Mesothelial cell of epicardium (in vitro differentiated cells): ENCODE results near the gene PTBP3. TPM values are rescaled to one million over a fixed set of nuclear protein-coding genes. Genes with fewer than 3 reads are reported as not detected.
"Not testable (repeated sequence)": the region's sequence is repeated elsewhere in the genome, so short reads cannot be mapped to it uniquely, and the experiment has no call there.

Source experiments
- DNase-seq, 2 experiments: peaks; one replicate each; pipeline ENCODE4 v3.0.0; 2021; ENCODE audit warnings: low spot score in 2 of 2; ENCODE audit not compliant: unreplicated experiment in 2 of 2
- H3K27ac Mint-ChIP-seq: 2 replicates; pipeline ENCODE4 v1.8.0; 2021; ENCODE audit warnings: mixed read lengths
- H3K27me3 Mint-ChIP-seq: 2 replicates; pipeline ENCODE4 v1.8.0; 2021; ENCODE audit warnings: low read depth, mixed read lengths
- H3K36me3 Mint-ChIP-seq: 2 replicates; pipeline ENCODE4 v1.8.0; 2021; ENCODE audit warnings: mixed read lengths
- H3K4me1 Mint-ChIP-seq: 2 replicates; pipeline ENCODE4 v1.8.0; 2021; ENCODE audit warnings: mixed read lengths
- H3K4me3 Mint-ChIP-seq: 2 replicates; pipeline ENCODE4 v1.8.0; 2021; ENCODE audit warnings: mild to moderate bottlenecking, moderate library complexity, mixed read lengths
- H3K9me3 Mint-ChIP-seq: 2 replicates; pipeline ENCODE4 v1.8.0; 2021; ENCODE audit warnings: mixed read lengths
- total RNA-seq: library from RNA; stranded (reverse); gene quantifications from 3 replicates; pipeline ENCODE4 v1.2.1, GENCODE V29; 2021
- TF ChIP-seq, protein P1 (sequence below): fragments of 200-600 bp; sonication (generic); IDR thresholded peaks from one replicate; pipeline ENCODE4 v1.5.0; 2021; ENCODE audit warnings: antibody characterized with exemption; ENCODE audit not compliant: unreplicated experiment

PTBP3 gene
- total RNA-seq, 1 donor from 2014 or later = 41.6 TPM

DNA sequence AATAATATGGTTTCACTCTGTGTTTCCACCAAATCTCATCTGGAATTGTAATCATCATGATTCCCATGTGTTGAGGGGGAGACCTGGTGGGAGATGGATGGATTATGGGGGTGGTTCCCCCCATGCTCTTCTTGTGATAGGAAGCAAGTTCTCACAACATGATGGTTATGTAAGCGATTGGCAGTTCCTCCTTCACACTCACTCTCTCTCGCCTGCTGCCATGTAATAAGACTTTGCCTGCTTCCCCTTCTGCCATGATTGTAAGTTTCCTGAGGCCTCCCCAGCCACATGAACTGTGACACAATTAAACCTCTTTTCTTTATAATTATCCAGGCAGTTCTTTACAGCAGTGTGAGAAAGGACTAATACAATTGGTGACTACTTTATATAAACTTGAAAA, 48.4 kb downstream of the PTBP3 start:
- Mint-ChIP-seq H3K27ac (no peak overlapping the region), H3K4me3 (no peak overlapping the region), H3K9me3 (peaks cover 38% of the 10 kb centered on the region), H3K27me3 (no peaks in the 10 kb centered on the region), H3K4me1 (peaks cover 4% of the 10 kb centered on the region), H3K36me3 (peaks cover 54% of the 10 kb centered on the region)
- DNase-seq = no peak
- TF ChIP-seq, protein P1, sequence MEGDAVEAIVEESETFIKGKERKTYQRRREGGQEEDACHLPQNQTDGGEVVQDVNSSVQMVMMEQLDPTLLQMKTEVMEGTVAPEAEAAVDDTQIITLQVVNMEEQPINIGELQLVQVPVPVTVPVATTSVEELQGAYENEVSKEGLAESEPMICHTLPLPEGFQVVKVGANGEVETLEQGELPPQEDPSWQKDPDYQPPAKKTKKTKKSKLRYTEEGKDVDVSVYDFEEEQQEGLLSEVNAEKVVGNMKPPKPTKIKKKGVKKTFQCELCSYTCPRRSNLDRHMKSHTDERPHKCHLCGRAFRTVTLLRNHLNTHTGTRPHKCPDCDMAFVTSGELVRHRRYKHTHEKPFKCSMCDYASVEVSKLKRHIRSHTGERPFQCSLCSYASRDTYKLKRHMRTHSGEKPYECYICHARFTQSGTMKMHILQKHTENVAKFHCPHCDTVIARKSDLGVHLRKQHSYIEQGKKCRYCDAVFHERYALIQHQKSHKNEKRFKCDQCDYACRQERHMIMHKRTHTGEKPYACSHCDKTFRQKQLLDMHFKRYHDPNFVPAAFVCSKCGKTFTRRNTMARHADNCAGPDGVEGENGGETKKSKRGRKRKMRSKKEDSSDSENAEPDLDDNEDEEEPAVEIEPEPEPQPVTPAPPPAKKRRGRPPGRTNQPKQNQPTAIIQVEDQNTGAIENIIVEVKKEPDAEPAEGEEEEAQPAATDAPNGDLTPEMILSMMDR = no peak

DNA sequence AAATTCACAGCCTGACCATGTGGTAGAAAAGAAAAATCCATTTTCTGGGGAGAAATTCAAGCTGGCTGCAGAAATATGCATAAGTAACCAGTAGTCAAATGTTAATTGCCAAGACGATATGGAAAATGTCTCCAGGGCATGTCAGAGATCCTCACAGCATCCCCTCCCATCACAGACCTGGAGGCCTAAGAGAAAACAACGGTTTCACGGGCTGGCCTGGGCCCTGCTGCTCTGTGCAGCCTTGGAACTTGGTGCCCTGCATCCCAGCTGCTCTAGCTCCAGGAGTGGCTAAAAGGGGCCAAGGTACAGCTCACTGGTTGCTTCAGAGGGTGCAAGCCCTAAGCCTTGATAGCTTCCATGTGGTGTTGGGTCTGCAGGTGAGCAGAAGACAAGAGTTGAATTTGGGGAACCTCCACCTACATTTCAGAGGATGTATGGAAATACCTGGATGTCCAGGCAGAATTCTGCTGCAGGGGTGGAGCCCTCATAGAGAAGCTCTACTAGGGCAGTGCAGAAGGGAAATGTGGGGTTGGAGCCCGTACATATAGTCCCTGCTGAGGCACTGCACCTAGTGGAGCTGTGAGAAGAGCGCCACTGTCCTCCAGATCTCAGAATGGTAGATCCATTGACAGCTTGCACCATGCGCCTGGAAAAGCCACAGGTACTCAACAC, 49.7 kb downstream of the PTBP3 start:
- no peak for DNase-seq
- peaks cover 50% of the 10 kb centered on the region for H3K36me3 Mint-ChIP-seq
- H3K27me3 Mint-ChIP-seq = no peaks in the 10 kb centered on the region
- no peak overlapping the region for H3K4me3 Mint-ChIP-seq
- H3K4me1 Mint-ChIP-seq = peaks cover 4% of the 10 kb centered on the region
- H3K27ac Mint-ChIP-seq = no peak overlapping the region
- TF ChIP-seq, protein P1 = no peak
- H3K9me3 Mint-ChIP-seq = peaks cover 38% of the 10 kb centered on the region

DNA sequence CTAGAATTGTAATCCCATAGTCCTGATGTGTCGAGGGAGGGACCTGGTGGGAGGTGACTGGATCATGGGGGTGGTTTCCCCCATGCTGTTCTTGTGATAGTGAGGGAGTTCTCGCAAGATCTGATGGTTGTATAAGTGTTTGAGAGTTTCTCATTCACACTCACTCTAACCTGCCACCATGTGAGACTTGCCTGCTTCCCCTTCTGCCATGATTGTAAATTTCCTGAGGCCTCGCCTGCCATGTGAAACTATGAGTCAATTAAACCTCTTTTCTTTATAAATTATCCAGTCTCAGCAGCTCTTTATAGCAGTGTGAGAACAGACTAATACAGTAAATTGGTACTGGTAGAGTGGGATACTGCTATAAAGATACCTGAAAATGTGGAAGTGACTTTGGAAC, 50.6 kb downstream of the PTBP3 start:
- H3K4me1 Mint-ChIP-seq, H3K27ac Mint-ChIP-seq, H3K27me3 Mint-ChIP-seq, H3K4me3 Mint-ChIP-seq, DNase-seq: not testable (repeated sequence)
- peaks cover 38% of the 10 kb centered on the region for H3K9me3 Mint-ChIP-seq
- peaks cover 44% of the 10 kb centered on the region for H3K36me3 Mint-ChIP-seq

DNA sequence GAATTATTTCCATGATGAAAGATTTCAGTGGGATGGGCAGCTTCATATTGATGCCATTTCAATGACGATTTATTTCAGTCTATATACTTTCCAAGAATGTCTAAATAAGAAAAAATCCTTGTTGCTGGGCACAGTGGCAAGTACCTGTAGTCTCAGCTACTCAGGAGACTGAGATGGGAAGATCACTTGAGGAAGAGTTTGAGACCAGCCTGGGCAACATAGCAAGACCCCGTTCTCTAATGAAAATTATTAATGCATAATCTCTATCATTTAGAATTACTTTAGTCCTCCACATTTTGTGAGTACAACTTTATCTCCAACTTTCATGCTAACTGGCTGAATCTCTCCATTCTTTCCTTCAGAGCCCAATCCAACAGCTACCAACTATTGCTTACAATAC, 52.5 kb downstream of the PTBP3 start:
- DNase-seq = no peak
- Mint-ChIP-seq H3K36me3 (peaks cover 30% of the 10 kb centered on the region), H3K9me3 (peaks cover 24% of the 10 kb centered on the region), H3K4me3 (no peak overlapping the region), H3K27ac (no peak overlapping the region), H3K27me3 (no peaks in the 10 kb centered on the region), H3K4me1 (peaks cover 2% of the 10 kb centered on the region)
- TF ChIP-seq, protein P1 = no peak

DNA sequence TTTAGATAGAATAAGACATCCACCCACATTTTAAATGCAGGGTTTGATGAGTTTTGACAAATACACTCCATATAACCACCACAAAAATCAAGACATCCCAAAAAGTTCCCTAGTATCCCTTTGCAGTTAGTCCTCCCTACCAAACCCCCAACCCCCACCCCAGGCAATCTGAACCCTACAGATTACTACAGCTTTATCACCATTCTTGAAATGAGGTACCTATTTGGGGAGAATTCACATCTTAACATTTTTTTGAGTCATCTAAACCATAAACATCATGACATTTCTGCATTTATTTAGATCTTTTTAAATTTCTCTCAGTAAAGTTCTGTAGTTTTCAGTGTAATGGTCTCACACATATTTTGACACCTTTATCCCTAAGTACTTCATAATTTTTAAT, 53.9 kb downstream of the PTBP3 start:
- TF ChIP-seq, protein P1 = no peak
- no peak for DNase-seq
- Mint-ChIP-seq H3K27ac (no peak overlapping the region), H3K36me3 (peaks cover 18% of the 10 kb centered on the region), H3K9me3 (peaks cover 10% of the 10 kb centered on the region), H3K27me3 (no peaks in the 10 kb centered on the region), H3K4me1 (peaks cover 8% of the 10 kb centered on the region), H3K4me3 (no peak overlapping the region)

DNA sequence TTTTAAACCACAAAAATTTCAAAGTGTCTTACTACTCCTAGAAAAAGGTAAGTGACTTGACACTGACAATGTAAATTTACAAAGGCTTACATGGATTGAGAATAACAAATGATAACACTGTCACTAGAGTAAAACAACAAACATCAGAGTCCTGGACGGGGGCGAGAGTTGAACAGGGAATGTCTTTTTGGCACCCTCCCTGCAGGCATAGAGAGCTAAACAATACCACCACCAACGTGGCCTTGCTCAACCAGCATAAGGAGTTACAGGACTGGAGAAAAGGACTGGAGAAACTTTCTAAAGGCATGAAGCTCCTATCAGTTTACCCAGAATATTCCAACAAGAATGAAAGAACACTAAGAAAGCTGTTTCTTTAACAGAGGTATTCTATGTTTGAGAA, 55.3 kb downstream of the PTBP3 start:
- no peak for DNase-seq
- Mint-ChIP-seq H3K27ac (no peak overlapping the region), H3K4me3 (no peak overlapping the region), H3K4me1 (peaks cover 8% of the 10 kb centered on the region), H3K36me3 (peaks cover 4% of the 10 kb centered on the region), H3K9me3 (peaks cover 3% of the 10 kb centered on the region), H3K27me3 (no peaks in the 10 kb centered on the region)
- TF ChIP-seq, protein P1 = no peak
